Vagina (tissue), 2 donors: ENCODE results near the gene FSTL5.

Source experiments
- CTCF ChIP-seq, 3 experiments: fragments of 450-650 bp in 2 of 3; fragments of 200-600 bp in 1 of 3; sonication (generic) in 1 of 3; IDR thresholded peaks; one replicate each; pipeline ENCODE4 v1.5.1; 2017 to 2019; ENCODE audit warnings: antibody characterized with exemption in 3 of 3, mild to moderate bottlenecking in 2 of 3, moderate library complexity in 2 of 3
- POLR2A ChIP-seq, 2 donors: fragments of 450-650 bp; IDR thresholded peaks; one replicate each; pipeline ENCODE4 v1.6.1; 2017; ENCODE audit warnings: antibody characterized with exemption in 2 of 2, mild to moderate bottlenecking in 2 of 2, moderate library complexity in 2 of 2
- POLR2AphosphoS5 ChIP-seq, 2 donors: sonication (generic); formaldehyde crosslinking; IDR thresholded peaks; one replicate each; pipeline ENCODE4 v1.9.0; 2017; ENCODE audit warnings: antibody characterized with exemption in 2 of 2, mild to moderate bottlenecking in 2 of 2, low read depth in 1 of 2; ENCODE audit not compliant: insufficient read depth in 1 of 2

GRCh38 chr4:161803171-161803570, 360.6 kb downstream of the FSTL5 start:
- TF ChIP-seq CTCF (IDR thresholded peaks at IDR 0.05) (no peak), POLR2A (IDR thresholded peaks at IDR 0.05) (no peak), POLR2AphosphoS5 (IDR thresholded peaks at IDR 0.05; ENCODE audit: insufficient read depth in 1 of 2, low read depth in 1 of 2) (no peak)
